GM12874 (cell line): Measurements from ENCODE around the gene ENOPH1.

Experiments used
- TF ChIP-seq, protein P1 (sequence below): IDR thresholded peaks from 2 replicates; pipeline ENCODE4 v1.5.1; 2011; ENCODE audit warnings: low read depth, mild to moderate bottlenecking, control low read depth, low read length, moderate library complexity; ENCODE audit not compliant: insufficient read depth

ENOPH1 gene

DNA sequence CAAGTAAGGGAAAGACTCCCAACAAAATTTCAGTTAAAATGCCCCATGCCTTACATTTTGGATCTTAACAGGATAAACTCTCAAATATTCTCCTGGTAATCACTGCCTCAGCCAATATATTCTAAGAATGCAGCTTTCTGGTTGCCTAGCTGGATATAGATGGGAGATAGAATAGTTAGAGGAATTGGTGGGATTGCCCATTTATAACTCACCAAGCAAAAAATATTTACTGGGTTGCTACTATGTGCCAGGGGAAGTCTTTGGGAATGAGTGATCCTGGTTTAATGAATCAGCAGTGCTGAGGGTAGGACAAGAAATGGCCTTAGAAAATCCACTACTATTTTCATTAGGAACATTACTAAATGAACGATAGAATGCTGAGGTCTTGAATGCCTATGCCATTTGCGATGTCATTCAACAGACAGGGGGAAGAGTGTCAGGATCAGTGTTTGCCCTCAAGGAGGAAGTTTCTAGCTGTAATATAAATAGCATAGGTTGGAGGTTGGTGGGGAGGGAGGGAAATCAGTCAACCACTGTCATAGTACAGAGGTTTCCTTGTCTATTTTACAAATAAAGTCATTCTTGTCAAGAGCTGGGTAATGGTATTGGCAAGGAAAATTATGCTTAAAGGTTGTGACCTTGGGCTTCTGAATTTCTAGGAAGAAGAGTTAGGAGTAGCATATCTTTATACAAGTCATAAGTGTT, 63.5 kb downstream of the ENOPH1 start:
- TF ChIP-seq, protein P1, sequence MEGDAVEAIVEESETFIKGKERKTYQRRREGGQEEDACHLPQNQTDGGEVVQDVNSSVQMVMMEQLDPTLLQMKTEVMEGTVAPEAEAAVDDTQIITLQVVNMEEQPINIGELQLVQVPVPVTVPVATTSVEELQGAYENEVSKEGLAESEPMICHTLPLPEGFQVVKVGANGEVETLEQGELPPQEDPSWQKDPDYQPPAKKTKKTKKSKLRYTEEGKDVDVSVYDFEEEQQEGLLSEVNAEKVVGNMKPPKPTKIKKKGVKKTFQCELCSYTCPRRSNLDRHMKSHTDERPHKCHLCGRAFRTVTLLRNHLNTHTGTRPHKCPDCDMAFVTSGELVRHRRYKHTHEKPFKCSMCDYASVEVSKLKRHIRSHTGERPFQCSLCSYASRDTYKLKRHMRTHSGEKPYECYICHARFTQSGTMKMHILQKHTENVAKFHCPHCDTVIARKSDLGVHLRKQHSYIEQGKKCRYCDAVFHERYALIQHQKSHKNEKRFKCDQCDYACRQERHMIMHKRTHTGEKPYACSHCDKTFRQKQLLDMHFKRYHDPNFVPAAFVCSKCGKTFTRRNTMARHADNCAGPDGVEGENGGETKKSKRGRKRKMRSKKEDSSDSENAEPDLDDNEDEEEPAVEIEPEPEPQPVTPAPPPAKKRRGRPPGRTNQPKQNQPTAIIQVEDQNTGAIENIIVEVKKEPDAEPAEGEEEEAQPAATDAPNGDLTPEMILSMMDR: no peak

DNA sequence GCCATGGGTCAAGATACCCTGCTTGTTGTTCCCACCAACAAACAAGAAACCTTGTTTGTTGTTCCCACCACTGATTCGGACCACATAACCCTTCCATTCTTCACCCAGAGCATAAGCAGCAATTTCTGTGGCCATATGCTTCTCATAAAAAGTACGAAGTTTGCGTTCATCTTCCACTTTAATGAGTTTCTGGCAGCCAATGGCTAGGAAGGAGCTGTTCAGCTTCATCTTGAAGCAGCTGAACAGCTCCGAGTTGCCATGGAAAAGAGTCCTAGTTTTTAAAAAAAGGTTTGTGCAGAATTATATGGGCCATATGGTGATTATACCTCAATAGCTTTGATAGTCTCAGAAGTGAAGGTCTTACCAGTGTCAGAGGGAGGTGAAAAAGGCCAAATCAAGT, 65.3 kb downstream of the ENOPH1 start:
- TF ChIP-seq, protein P1: no peak

DNA sequence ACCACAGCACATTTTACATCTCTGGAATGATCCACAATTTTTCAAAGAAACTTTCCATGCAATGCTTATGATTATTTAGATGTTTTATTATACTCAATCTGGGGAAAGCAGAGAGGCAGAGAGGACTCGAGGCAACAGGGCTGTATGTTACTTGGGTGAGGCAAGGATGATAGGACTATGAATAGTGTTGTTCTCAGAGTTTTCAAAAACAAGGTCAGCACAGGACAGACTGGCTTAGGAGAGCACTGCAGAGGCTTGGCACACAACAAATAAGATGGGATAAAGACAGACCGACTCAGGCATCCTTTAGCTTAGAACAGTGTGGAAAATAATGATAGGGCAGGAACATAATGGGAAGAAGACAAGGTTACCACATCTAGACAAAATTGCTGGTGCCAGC, 66.0 kb downstream of the ENOPH1 start:
- TF ChIP-seq, protein P1: no peak

DNA sequence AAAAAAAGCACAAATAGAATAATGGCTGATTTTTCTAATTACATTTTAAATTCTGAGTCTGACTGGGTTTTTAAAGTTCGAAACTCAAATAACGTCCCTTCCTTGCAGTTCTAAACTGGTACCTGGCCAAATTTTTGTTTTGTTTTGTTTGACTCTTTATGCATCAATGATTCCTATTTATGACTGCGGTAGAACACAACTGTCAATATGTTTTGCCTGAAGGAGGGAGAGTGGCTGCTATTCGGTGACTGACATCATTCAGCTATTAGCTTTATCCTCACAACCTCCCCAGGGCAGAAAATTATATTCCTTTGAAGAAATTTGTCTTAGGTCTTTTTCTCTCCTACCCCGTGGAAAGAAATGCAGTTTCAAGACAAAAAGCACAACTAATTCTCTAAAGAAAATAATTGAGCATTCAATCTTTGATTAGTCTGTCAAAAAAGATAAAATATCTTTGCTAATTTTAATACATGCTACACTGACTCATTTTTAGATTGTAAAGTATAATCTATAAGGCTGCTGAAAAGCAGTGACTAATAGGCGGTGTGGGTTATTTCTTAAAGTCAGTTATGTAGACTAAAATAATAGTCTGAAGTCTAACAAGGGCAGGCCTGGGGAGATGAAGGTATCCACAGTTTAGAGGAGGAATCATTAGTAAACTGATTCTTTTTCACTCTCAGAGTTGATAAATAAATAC, 69.5 kb downstream of the ENOPH1 start:
- TF ChIP-seq, protein P1: no peak

DNA sequence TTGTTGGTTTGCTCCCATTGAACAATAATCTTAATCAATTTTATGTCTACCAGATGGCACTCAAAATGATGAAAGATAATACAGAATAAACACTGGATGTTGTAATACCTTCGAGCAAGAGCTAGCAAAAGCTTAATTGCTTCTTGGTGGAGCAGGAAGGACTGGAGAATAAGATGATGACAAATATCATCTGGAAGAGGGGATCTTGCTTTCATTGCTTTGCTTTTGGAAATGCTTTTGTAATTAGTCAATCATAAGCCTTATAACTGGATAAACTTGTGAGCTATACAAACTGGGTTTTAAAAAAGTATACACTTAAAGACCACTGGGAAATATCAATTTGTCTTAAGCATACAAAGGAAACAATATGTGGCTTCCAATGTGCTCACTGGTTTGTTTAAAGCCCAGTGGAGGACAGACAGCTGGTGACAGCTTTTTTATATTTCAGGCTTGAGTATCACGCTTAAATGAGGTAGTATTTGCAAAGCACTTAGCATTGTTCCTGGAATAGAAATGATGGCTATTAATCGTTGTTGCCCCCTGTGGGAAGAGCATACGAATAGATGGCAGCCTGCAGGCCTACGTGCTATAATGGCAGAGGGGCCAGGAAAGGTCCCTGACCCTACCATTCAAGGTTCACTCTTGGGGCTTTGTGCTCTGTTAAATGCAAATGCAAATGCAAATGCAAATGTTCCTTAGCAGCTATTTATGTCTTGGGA, 70.2 kb downstream of the ENOPH1 start:
- TF ChIP-seq, protein P1: no peak

DNA sequence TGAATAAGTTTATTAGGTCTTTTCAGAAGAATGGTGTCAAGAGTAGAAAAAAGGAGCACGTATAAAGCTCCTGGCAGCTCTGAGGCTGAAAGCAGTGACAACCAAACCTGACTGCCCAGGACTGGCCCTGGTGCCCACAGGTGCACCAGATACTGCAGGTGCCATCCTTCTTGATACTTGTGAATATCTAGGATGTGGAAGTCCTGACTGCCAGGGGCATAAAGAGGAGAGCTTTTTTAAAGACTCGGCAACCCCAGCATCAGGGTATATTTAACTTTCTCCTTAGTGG, 70.7 kb downstream of the ENOPH1 start:
- TF ChIP-seq, protein P1: no peak

DNA sequence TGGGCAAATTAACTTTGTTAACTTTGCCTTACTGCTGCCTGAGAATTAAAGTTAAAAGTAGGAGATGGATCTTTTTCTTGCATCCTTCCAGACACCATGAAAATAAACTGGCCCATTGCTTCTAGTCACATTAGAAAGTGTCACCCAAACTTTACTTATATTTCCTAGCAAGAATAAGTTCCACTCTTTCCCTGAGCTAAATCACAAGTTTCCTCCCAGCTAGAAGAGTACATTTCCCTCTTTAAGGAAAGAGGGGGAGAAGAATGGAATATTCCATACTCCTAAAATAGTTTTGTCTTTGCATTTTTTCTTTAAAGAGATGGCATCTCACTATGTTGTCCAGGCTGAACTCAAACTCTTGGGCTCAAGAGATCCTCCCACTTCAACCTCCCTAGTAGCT, 77.6 kb downstream of the ENOPH1 start:
- TF ChIP-seq, protein P1: no peak
